CD4-positive, alpha-beta T cell treated with Interleukin-4 for 4 hours (primary cell): ENCODE results near the gene ARPC3.
"Not testable (repeated sequence)": the region's sequence is repeated elsewhere in the genome, so short reads cannot be mapped to it uniquely, and the experiment has no call there.

Experiments used
- DNase-seq: peaks from one replicate; pipeline ENCODE4 v3.0.0-alpha.2; 2020

ARPC3 gene

GRCh38 chr12:110449799-110450497 lies at the start of gene ARPC3:
TSS of gene ARPC3 (minus strand) at chr12:110450337. CDS start at chr12:110450260, 77 bp downstream.
- peak; percentile 93 for DNase-seq

- no peak for DNase-seq
Measured at GRCh38 chr12:110498984-110499706, 49.0 kb upstream of the ARPC3 start.

GRCh38 chr12:110475426-110475825 lies 25.3 kb upstream of the ARPC3 start:
- no peak for DNase-seq

GRCh38 chr12:110468214-110469048 lies 18.3 kb upstream of the ARPC3 start, which contains the start of the genes FAM216A and GPN3:
TSS of gene FAM216A (plus strand) at chr12:110468845. CDS start at chr12:110468876, 31 bp downstream.
TSS of gene GPN3 (minus strand) at chr12:110468257. CDS start at chr12:110468203, 54 bp downstream.
- DNase-seq: peak; percentile 97

- no peak for DNase-seq
Measured at GRCh38 chr12:110467847-110468213, 17.7 kb upstream of the ARPC3 start.

GRCh38 chr12:110466791-110467190 lies 16.7 kb upstream of the ARPC3 start:
- DNase-seq: no peak

- DNase-seq: not testable (repeated sequence)
Measured at GRCh38 chr12:110465765-110466164, 15.6 kb upstream of the ARPC3 start.

- no peak for DNase-seq
Measured at GRCh38 chr12:110465024-110465423, 14.9 kb upstream of the ARPC3 start.

GRCh38 chr12:110461189-110461588 lies 11.1 kb upstream of the ARPC3 start:
- DNase-seq: not testable (repeated sequence)

- no peak for DNase-seq
Measured at GRCh38 chr12:110458756-110459155, 8.6 kb upstream of the ARPC3 start.

- no peak for DNase-seq
Measured at GRCh38 chr12:110453569-110454296, 3.6 kb upstream of the ARPC3 start.

GRCh38 chr12:110451263-110451662 lies 1.1 kb upstream of the ARPC3 start:
- DNase-seq: no peak

- no peak for DNase-seq
Measured at GRCh38 chr12:110444455-110444854, 5.7 kb downstream of the ARPC3 start.

GRCh38 chr12:110436231-110436630 lies 13.9 kb downstream of the ARPC3 start:
- no peak for DNase-seq

- DNase-seq: no peak
Measured at GRCh38 chr12:110431957-110432587, 18.1 kb downstream of the ARPC3 start.

- DNase-seq: not testable (repeated sequence)
Measured at GRCh38 chr12:110429676-110430075, 20.5 kb downstream of the ARPC3 start.

GRCh38 chr12:110426406-110426805 lies 23.7 kb downstream of the ARPC3 start:
- no peak for DNase-seq

GRCh38 chr12:110424237-110424636 lies 25.9 kb downstream of the ARPC3 start:
- DNase-seq: no peak

- DNase-seq: no peak
Measured at GRCh38 chr12:110421701-110422100, 28.4 kb downstream of the ARPC3 start.

GRCh38 chr12:110421159-110421661 lies 28.9 kb downstream of the ARPC3 start:
- no peak for DNase-seq

- not testable (repeated sequence) for DNase-seq
Measured at GRCh38 chr12:110420644-110421043, 29.5 kb downstream of the ARPC3 start.

GRCh38 chr12:110417113-110417512 lies 33.0 kb downstream of the ARPC3 start:
- DNase-seq: not testable (repeated sequence)
